ENCODE results near the gene RANGAP1. TPM values are rescaled to one million over a fixed set of nuclear protein-coding genes. Genes with fewer than 3 reads are reported as not detected.

RANGAP1 gene
- 57.3 and 71.6 TPM in 2 replicates for total RNA-seq

GRCh38 chr22:41285820-41286638 lies at the start of gene RANGAP1:
RANGAP1 (minus strand) TSS chr22:41286187; CDS start chr22:41281044, 5,143 bp downstream.

GRCh38 chr22:41301085-41302020 lies 15.4 kb upstream of the RANGAP1 start, which contains the start of gene ZC3H7B:
ZC3H7B (plus strand) TSS chr22:41301525; CDS start chr22:41320661, 19,136 bp downstream.

GRCh38 chr22:41240377-41241132 lies 45.4 kb downstream of the RANGAP1 start, which contains the start of gene CHADL:
CHADL (minus strand) TSS chr22:41240931; CDS start chr22:41240881, 50 bp downstream.

GRCh38 chr22:41204992-41205900 lies 80.7 kb downstream of the RANGAP1 start, which contains the start of gene L3MBTL2:
L3MBTL2 (plus strand) TSS chr22:41205312; CDS start chr22:41205363, 51 bp downstream.

Small RNAs within 50 kb of the gene (small RNA-seq; reads per million reads assigned to genes)
- not detected for gene MIR6889

Other genes starting within 250 kb of the RANGAP1 start
- 71.0 and 104 TPM in 2 replicates for gene EP300, start 193.6 kb downstream of the RANGAP1 start, total RNA-seq
- gene L3MBTL2, start 80.9 kb downstream of the RANGAP1 start, total RNA-seq: 21.1 TPM in 2 replicates
- 1.1 and 1.7 TPM in 2 replicates for gene CHADL, start 45.3 kb downstream of the RANGAP1 start, total RNA-seq
- gene ZC3H7B, start 15.3 kb upstream of the RANGAP1 start, total RNA-seq: 116 and 120 TPM in 2 replicates
- gene TEF, start 95.8 kb upstream of the RANGAP1 start, total RNA-seq: 18.8 and 21.0 TPM in 2 replicates
- 34.7 and 34.9 TPM in 2 replicates for gene TOB2, start 160.6 kb upstream of the RANGAP1 start, total RNA-seq
- 34.2 and 36.3 TPM in 2 replicates for gene PHF5A, start 182.5 kb upstream of the RANGAP1 start, total RNA-seq
- gene ACO2, start 182.9 kb upstream of the RANGAP1 start, total RNA-seq: 66.1 and 70.7 TPM in 2 replicates